GM20000 (cell line): ENCODE measurements around the gene EME2.

ENCODE experiments used
- DNase-seq: peaks from one replicate; pipeline ENCODE4 v3.0.0; 2012; ENCODE audit warnings: low spot score
- TF ChIP-seq, protein P1 (sequence below): IDR thresholded peaks from 2 replicates; pipeline ENCODE4 v1.5.1; 2012; ENCODE audit warnings: mild to moderate bottlenecking, control low read depth; ENCODE audit errors: extremely low read depth, missing control alignments

Gene EME2

DNA sequence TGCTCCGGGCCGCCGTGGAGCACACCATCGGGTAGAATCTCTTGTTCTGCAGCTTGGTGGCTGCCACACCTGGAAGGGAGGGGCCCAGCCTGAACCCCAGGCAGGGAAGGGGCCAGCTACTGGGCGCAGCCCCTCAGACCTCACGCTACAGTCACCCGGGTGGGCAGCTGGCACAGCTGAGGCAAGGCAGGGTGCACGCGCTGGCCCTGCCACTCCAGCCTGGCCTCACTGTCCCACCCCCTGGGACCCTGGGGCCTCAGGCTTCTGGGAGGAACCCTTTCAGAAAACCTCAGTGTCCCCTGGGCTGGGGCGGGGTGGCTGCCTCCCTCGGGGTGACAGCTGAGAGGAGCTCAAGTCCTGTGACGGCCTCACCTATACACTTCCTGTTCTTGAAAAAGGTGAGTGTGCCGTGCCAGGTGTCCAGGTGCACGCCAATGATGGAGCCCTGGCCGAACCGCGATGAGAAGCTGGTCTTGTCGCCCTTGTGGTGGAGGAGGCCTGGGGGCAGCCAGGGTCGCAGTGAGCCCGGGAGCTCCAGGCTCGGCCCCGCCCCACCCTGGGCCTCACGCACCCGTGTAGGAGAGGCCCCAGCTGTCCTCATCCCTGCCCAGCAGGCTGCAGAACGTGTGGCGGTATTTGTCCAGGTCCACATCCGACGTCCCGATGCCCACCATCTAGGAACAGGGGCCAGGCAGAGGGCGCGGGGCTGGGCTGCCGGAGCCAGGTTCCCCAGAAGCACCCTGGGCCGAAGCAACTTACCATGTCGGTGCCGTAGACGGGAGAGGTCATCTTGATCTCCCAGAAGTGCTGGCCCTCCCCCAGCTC is 5.0 kb downstream of the EME2 start:
- TF ChIP-seq, protein P1, sequence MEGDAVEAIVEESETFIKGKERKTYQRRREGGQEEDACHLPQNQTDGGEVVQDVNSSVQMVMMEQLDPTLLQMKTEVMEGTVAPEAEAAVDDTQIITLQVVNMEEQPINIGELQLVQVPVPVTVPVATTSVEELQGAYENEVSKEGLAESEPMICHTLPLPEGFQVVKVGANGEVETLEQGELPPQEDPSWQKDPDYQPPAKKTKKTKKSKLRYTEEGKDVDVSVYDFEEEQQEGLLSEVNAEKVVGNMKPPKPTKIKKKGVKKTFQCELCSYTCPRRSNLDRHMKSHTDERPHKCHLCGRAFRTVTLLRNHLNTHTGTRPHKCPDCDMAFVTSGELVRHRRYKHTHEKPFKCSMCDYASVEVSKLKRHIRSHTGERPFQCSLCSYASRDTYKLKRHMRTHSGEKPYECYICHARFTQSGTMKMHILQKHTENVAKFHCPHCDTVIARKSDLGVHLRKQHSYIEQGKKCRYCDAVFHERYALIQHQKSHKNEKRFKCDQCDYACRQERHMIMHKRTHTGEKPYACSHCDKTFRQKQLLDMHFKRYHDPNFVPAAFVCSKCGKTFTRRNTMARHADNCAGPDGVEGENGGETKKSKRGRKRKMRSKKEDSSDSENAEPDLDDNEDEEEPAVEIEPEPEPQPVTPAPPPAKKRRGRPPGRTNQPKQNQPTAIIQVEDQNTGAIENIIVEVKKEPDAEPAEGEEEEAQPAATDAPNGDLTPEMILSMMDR = no peak
- DNase-seq = no peak

DNA sequence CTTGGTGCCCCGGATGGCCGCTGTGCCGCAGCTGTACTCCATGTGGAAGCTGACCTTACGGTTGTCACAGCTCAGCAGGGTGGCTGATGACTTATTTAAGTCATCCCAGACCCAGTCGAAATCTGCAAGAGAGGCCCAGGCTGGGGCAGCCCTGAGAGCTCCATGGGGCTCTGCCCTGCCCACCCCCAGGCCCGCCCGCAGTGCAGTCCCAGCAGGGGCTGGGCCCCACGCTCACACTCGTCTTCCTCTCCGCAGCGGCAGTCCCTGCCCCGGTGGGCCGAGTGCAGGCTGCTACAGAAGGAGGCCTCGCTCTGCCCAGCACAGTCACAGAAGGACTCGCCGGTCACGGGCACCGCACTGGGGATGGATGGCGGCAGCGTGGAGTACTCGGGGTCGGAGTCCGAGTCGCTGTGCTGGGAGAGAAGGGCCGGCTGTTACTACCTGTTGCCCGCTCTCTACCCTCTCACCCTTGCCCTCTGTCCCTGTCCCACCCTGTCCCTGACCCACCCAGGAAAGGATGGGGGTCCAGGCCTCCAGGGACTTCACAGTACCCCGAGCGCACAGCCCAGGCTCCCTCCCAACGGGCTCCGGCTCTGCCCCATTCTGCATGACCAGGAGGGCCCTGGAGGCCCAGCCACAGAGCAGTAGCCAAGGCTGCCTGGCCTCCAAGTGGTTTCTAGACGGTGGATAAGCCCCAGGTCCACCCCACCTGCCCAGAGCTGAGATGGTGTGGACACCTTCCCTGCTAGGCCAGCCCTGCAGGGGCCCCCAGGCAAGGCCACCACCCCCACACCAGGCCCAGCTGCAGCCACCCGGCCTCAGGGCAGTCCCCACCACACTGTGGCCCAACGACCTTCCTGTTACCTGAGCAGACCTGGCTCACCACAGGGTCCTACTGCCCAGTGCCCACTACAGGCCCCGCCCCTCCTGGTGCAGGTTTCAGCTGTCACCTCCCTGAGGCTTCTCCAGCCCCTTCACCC is 5.9 kb downstream of the EME2 start:
- no peak for DNase-seq
- TF ChIP-seq, protein P1 = no peak

DNA sequence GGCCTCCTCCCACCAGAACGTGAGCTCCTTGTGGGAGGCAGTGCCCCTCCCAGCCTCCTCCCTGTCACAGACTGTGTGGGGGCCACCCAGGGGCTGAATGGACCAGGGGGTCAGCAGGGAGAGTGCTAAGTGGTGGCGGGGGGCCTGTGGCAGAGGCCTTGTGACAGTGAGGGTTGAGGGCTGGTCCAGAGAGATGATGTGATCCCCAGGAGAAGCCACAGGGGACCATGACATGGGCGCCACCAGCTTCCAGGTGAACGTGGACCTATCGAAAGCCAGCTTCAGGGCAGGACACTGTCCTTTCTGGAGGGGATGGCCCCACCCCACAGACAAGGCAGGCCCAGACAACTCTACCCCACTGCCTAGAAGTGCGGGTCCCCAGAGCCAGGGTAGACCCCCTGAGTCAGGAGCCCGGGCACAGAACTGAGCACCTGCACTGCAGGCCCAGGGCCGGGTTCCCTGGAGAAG is 6.7 kb downstream of the EME2 start:
- TF ChIP-seq, protein P1 = no peak
- no peak for DNase-seq

DNA sequence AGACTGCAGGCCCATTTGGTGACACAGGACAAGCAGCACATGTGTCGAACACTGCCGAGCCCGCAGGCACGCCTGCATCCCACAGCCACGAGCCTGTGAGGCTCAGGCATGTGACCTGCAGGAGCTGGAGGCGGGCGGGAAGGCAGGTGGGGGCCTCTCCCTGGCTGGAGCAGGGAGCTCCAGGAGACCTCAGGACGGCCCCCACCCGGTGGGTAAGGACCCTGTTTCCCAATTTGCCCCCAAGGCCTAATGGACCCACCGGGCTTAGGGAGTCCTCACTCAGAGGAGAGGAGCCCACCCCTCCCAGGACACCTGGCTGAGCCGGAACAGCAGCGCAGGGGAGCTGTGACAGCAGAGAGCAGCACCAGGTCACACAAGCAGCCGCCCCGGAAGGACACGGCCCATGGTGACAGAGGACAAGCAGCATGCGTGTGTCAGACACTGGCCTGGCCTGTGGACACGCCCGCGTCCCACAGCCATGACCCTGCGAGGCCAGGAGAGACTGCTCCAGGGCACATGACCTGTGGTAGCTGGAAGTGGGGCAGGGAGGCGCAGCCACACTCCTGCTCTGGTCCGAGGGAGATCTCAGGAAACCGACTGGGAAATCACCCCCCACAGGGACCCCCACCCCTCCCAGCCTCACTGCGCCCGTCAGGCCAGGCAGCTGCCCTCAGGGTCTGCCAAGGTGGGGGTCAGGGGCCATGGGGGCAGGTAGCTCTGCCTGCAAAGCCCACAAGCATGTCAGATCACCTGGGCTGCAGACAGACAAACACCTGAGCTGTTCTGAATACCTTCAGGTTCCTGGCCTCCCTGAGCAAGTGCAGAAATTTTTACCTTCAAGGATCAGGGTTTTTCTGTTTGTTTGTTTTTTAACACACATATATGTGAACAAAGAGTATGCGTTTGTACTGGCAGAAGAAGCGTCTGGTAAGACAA is 7.4 kb downstream of the EME2 start:
- DNase-seq = no peak

DNA sequence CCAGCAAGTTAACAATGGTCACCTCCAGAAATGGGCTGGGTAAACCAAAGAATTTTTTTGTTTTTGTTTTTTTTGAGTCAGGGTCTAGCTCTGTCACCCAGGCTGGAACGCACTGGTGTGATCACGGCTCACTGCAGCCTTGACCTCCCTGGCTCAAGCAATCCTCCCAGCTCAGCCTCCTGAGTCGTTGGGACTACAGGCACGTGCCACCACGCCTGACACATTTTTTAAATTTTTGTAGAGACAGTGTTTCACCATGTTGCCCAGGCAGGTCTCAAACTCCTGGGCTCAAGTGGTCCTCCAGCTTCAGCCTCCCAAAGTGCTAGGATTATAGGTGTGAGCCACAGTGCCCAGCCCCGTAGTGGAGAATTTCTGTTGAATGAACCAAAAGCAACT is 8.1 kb downstream of the EME2 start:
- no peak for DNase-seq
- TF ChIP-seq, protein P1 = no peak

More for the DNA sequence above, 7.4 kb downstream of the EME2 start:
- TF ChIP-seq, protein P1 = no peak

DNA sequence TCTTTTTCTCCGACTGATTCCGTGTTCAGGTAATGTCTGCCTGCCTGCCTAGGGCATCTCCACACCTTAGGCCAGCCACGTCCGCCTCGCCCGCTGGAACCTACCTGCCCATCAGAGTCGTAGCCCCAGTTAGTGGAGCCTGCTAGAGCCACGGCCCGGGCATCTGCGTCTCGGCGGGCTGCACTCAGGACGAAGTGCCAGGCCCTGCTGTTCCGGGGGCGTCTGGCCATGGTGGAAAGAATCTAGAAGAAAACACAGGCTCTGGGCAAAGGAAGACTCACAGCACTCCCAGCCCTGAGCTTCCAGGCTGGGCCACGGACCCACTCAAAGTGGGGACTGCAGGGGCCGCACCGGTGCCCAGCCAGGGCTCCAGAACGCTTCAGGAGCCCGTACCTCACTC is 8.6 kb downstream of the EME2 start:
- TF ChIP-seq, protein P1 = no peak
- DNase-seq = no peak
